DND-41 (cell line): Measurements from ENCODE around the gene LRRC9.

Source experiments
- ATAC-seq: fragments of 200-7000 bp; cut with Tn5 transposase; 3 replicates; pipeline ENCODE4 v1.9.1; 2021; ENCODE audit warnings: low read depth; ENCODE audit not compliant: insufficient read depth
- DNase-seq: peaks from one replicate; pipeline ENCODE4 v3.0.0-alpha.2; 2020
- H2AFZ ChIP-seq: 2 replicates; pipeline ENCODE4 v1.6.0; 2012; ENCODE audit warnings: low read depth, low read length
- H3K27ac ChIP-seq: 2 replicates; pipeline ENCODE4 v1.5.1; 2012; ENCODE audit warnings: low read length, inconsistent platforms
- H3K27me3 ChIP-seq: fragments of 200-600 bp; sonication (generic); 2 replicates; pipeline ENCODE4 v1.6.0; 2012; ENCODE audit warnings: low read length, mild to moderate bottlenecking, inconsistent platforms; ENCODE audit not compliant: insufficient read depth, poor library complexity
- H3K36me3 ChIP-seq: 2 replicates; pipeline ENCODE4 v1.5.1; 2012; ENCODE audit warnings: low read length, inconsistent platforms; ENCODE audit not compliant: insufficient read depth
- H3K4me1 ChIP-seq: 2 replicates; pipeline ENCODE4 v1.5.1; 2012; ENCODE audit warnings: mild to moderate bottlenecking, low read length; ENCODE audit not compliant: insufficient read depth
- H3K4me2 ChIP-seq: 2 replicates; pipeline ENCODE4 v1.6.0; 2012; ENCODE audit warnings: mild to moderate bottlenecking, moderate library complexity, low read length, inconsistent platforms; ENCODE audit not compliant: insufficient read depth
- H3K4me3 ChIP-seq, 2 experiments: fragments of 200-600 bp in 1 of 2; shearing (Covaris generic) in 1 of 2; 2 replicates each; pipeline ENCODE4 v1.5.1; 2012 to 2016; ENCODE audit warnings: inconsistent platforms in 2 of 2, low read length in 2 of 2, mild to moderate bottlenecking in 2 of 2, low read depth in 1 of 2, moderate library complexity in 1 of 2
- H3K79me2 ChIP-seq: 2 replicates; pipeline ENCODE4 v1.6.0; 2012; ENCODE audit warnings: low read length, inconsistent platforms; ENCODE audit not compliant: insufficient read depth
- H3K9ac ChIP-seq: 2 replicates; pipeline ENCODE4 v1.6.0; 2012; ENCODE audit warnings: low read depth, mild to moderate bottlenecking, inconsistent platforms, low read length, moderate library complexity
- H3K9me3 ChIP-seq: 2 replicates; pipeline ENCODE4 v1.5.1; 2012; ENCODE audit warnings: low read length, moderate library complexity, mild to moderate bottlenecking, inconsistent platforms; ENCODE audit not compliant: insufficient read depth, severe bottlenecking
- H4K20me1 ChIP-seq: 2 replicates; pipeline ENCODE4 v1.6.0; 2012; ENCODE audit warnings: low read length; ENCODE audit not compliant: insufficient read depth
- CTCF ChIP-seq: IDR thresholded peaks from 2 replicates; pipeline ENCODE4 v1.5.1; 2012; ENCODE audit warnings: borderline replicate concordance, low read length, moderate library complexity, mild to moderate bottlenecking; ENCODE audit not compliant: poor library complexity, severe bottlenecking; ENCODE audit errors: extremely low read depth
- EZH2 ChIP-seq: IDR thresholded peaks from 3 replicates; pipeline ENCODE4 v1.6.1; 2012; ENCODE audit warnings: borderline replicate concordance, low read depth, mild to moderate bottlenecking, moderate library complexity, low read length, inconsistent platforms; ENCODE audit not compliant: severe bottlenecking

The LRRC9 gene

DNA sequence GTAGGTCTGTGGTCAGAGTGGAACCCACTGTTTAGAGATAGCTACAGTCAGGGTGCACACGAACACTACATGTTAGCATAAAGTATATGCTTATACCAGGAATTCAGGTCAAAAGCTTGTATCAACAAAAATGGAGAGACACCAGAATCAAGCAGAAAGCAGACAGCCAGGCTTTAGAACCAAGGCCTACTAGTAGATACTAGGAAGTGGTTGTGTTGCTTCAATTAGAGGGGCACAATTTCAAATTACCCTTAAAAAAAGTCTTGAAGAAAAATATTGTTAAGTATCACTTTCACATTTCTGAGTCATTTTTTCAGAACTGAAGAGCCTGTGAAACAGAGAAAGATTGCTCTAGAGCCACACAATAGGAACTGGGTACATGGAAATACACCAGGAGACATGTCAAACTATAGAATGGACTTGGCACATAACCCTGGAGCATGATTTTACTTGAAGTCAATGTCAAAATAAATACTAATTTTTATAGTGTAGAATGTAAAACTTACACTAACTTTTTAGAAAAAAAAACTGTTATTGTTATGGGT is 41.6 kb downstream of the LRRC9 start:
- Histone ChIP-seq H3K9me3 (no peaks in the 10 kb centered on the region), H4K20me1 (no peaks in the 10 kb centered on the region), H3K27me3 (peaks cover 3% of the 10 kb centered on the region), H3K79me2 (no peaks in the 10 kb centered on the region), H3K9ac (no peak overlapping the region), H3K4me3 (no peak overlapping the region), H3K4me1 (peaks cover 11% of the 10 kb centered on the region), H2AFZ (no peak overlapping the region), H3K4me2 (no peak overlapping the region), H3K36me3 (no peaks in the 10 kb centered on the region), H3K27ac (no peak overlapping the region)
- TF ChIP-seq CTCF (no peak), EZH2 (no peak)
- ATAC-seq (no peak), DNase-seq (no peak)

GRCh38 chr14:59964251-59965007 is 44.5 kb downstream of the LRRC9 start:
- H3K4me3 ChIP-seq, result 0 out of 4 replicates have a peak overlapping the region, but pooled peaks of 1 of the 2 experiments have one; percentile 4
- peak overlapping the region; percentile 93; the same call in 1 of the 2 replicates for H2AFZ ChIP-seq
- no peak overlapping the region for H3K27ac ChIP-seq

GRCh38 chr14:59969319-59969718 is 49.4 kb downstream of the LRRC9 start:
- Histone ChIP-seq H3K27me3 (peaks cover 9% of the 10 kb centered on the region), H3K36me3 (no peaks in the 10 kb centered on the region), H3K9me3 (no peaks in the 10 kb centered on the region), H4K20me1 (no peaks in the 10 kb centered on the region), H3K4me1 (peaks cover 11% of the 10 kb centered on the region), H2AFZ (no peak overlapping the region), H3K4me2 (no peak overlapping the region), H3K79me2 (no peaks in the 10 kb centered on the region), H3K9ac (no peak overlapping the region), H3K27ac (no peak overlapping the region), H3K4me3 (no peak overlapping the region)
- no peak for ATAC-seq
- no peak for DNase-seq
- no peak for TF ChIP-seq EZH2
- TF ChIP-seq CTCF, result no peak

More at GRCh38 chr14:59964251-59965007, 44.5 kb downstream of the LRRC9 start:
- no peak for TF ChIP-seq EZH2
- TF ChIP-seq CTCF, result no peak
- H3K79me2 ChIP-seq, result no peaks in the 10 kb centered on the region
- H3K9ac ChIP-seq, result peak overlapping the region; percentile 42; the same call in 1 of the 2 replicates
- peak; percentile 33; the same call in 2 of the 3 replicates for ATAC-seq
- H3K4me2 ChIP-seq, result peak overlapping the region; percentile 70; the same call in 1 of the 2 replicates
- no peaks in the 10 kb centered on the region for H3K36me3 ChIP-seq
- peaks cover 7% of the 10 kb centered on the region for H3K27me3 ChIP-seq
- H4K20me1 ChIP-seq, result no peaks in the 10 kb centered on the region
- DNase-seq, result no peak
- no peaks in the 10 kb centered on the region for H3K9me3 ChIP-seq
- peaks cover 11% of the 10 kb centered on the region for H3K4me1 ChIP-seq
